Occipital lobe (tissue), 2 donors: ENCODE measurements around the gene SNED1. TPM values are rescaled to one million over a fixed set of nuclear protein-coding genes. Genes with fewer than 3 reads are reported as not detected.

ENCODE experiments used
- DNase-seq: peaks from one replicate; lab custom pipeline; 2025; lab: John Stamatoyannopoulos, UW
- total RNA-seq: library from RNA; depleted of rRNA; stranded (reverse); fragments of >200 nt; gene quantifications from one replicate; pipeline ENCODE4 v1.2.3, GENCODE V29; 2014

Gene SNED1
- total RNA-seq, 1 donor from 2014 or later = 3.3 TPM

DNA sequence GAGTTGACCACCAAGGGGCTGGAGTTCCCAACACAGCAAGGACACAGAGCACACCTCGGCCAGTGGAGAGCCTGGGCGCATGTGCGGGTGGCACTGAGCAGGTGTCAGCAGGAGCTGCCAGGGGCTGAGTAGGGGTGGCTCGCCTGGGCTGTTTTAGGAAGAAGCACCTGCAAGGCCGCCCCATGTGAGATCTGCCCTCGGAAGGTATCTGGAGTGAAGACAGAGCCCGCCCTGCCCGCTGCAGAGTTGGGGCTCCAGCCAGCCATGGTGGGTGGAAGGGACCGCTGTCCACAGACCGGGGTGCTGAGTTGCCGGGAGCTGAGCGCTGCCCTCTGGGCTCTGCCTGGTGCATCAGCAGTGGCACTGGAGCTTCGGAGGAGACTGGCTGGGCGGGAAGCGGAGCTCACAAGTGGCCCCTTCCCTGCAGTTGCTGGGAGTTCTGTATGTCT lies 68.5 kb downstream of the SNED1 start:
- no peak for DNase-seq

- no peak for DNase-seq
These were observed 69.2 kb downstream of the SNED1 start for GRCh38 chr2:241067501-241068135.

DNA sequence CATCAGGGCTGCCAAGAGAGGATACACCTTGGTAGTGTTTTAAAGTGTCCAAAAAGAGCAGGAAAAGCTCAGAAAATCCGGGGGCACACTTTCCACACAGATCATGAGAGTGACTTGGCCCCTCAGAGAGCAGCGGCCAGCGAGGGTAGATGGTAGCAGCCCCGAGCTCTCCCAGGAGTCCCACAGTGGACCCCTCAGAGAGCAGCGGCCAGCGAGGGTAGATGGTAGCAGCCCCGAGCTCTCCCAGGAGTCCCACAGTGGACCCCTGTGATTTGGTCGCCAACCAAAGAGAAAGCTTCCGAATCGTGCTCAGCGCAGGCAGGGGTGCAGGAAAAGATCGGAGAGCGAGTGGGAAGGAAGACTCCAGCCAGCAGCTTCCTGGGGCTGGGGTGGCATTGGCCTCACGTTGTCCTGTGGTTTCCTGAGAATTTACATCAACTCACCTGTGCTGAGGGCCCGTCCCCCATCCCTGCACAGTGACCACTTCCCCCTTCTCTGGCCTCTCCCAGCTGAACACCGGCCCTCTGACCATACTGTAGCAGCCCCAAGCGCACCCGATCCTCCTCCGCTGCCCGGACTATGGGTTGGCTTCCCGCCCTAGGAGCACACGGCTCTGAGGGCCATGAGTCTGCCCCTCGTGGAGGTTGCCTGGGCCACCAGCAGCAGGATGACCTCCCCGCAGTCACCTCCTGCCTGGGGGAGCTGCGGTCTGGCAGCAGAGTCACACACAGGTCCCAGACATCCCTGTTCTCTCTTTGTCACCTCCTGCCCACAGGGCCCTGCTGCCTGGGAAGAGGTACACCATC lies 69.9 kb downstream of the SNED1 start:
- no peak for DNase-seq

GRCh38 chr2:241068942-241069810 lies 70.8 kb downstream of the SNED1 start:
- no peak for DNase-seq

DNA sequence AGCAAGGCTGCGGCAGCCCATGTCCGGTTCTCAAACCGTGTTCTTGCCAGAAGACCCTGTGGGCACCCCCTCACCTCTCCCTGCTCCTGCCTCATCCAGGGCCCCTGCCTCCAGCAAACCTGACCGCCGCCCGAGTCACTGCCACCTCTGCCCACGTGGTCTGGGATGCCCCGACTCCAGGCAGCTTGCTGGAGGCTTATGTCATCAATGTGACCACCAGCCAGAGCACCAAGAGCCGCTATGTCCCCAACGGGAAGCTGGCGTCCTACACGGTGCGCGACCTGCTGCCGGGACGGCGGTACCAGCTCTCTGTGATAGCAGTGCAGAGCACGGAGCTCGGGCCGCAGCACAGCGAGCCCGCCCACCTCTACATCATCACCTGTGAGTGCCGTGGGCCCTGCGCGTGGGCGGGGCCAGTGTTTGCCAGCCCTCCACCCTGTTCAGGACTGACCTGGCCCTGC lies 71.4 kb downstream of the SNED1 start:
- no peak for DNase-seq

- DNase-seq = no peak
These were observed 71.9 kb downstream of the SNED1 start for GRCh38 chr2:241070361-241070760.

- DNase-seq = no peak
These were observed 72.6 kb downstream of the SNED1 start for GRCh38 chr2:241070811-241071676.

DNA sequence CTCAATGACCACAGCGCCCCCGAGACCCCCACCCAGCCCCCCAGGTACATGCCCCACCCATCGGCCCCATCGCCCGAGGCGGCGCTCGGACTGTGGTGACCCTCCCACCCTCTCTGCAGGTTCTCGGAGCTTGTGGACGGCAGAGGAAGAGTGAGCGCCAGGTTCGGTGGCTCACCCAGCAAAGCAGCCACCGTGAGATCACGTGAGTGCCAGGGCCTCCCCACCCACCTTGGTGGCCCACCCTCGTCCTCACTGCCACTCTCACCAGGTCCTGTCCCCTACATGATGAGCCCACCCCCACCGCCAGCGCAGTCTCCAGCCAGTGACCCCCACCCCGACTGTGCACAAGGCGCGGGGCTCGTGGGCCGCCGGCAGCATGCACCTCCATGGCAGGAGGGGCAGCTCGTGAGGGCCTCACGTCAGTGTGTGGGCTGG lies 73.3 kb downstream of the SNED1 start:
- no peak for DNase-seq

DNA sequence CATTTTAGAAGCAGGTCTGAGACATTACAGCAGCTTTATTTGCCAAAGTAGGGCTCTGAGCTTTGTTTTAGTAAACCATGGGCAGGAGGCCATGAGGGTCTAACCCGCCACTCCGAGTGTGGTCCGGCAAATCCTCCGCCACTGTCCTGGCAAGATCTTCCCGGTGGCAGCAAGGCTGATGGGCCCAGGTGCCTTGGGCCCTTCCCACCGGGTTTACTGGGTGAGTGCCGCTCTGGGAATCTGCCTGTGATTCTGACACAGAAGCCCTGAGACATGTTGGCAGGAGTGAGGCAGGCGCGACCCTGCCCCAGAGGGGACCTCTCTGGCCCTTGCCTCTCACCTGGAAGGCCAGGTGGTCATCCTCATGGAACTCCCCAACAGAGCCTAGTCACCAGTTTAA lies 73.7 kb downstream of the SNED1 start:
- no peak for DNase-seq

DNA sequence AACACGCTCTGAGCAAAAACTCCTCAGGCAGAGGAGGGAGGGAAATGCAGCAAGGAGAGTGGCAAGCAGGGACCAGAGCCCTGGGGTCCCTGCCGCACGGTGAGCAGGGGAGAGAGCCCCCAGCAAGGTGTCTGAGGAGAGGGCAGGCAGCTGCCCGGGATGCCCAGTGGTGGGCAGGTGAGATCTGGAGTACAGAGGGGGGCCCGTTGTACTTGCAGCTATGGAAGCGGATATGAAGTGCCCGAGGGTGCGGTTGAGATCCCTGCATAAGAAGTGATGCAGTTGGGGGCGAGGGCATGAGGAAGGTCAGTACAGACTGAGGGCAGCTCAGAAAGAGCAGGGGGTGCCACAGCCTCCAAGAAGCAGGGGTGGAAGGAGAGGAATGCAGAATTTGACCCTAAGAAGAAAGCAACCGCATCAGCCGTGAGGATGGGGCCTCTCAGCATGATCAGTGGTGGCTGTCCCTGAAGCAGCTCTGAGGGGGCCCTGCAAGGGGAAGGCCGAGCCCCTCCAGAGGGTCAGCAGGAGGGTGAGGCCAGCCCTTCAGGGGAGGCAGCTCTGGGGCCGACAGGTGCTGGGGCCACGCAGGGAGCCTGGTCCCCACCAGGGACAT lies 74.2 kb downstream of the SNED1 start:
- DNase-seq = no peak

- DNase-seq = no peak
These were observed 75.0 kb downstream of the SNED1 start for GRCh38 chr2:241073166-241074064.

- no peak for DNase-seq
These were observed 75.8 kb downstream of the SNED1 start for GRCh38 chr2:241074065-241074818.

DNA sequence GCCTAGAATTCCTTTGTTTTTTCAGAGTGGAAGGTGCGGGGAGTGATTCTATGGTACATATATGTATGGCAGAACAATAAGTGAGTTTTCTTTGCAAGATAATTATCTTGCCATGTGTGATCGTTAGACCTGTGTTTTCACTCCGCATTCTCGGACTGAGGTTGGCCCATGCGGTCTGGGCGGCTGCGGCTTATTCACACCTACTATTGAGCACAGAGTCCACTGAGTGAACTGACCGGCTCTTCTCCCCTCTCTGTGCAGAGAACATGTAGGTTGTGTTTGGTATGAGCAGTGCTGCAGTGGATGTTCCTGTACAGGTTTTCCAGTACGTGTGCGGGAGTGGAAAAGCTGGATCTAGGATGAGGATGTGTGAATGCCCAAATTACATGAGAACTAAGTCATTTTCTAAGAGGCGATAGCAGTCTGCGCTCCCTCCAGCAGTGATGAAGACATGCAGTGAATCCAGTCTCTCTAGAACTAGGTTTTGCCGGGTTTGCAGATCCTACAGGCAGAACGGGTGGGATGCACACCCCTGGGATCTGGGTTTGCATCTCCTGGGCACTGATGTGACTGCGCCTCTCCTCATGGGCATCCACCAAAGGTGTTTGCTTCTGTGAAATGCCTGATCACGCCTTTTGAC lies 76.6 kb downstream of the SNED1 start:
- no peak for DNase-seq

DNA sequence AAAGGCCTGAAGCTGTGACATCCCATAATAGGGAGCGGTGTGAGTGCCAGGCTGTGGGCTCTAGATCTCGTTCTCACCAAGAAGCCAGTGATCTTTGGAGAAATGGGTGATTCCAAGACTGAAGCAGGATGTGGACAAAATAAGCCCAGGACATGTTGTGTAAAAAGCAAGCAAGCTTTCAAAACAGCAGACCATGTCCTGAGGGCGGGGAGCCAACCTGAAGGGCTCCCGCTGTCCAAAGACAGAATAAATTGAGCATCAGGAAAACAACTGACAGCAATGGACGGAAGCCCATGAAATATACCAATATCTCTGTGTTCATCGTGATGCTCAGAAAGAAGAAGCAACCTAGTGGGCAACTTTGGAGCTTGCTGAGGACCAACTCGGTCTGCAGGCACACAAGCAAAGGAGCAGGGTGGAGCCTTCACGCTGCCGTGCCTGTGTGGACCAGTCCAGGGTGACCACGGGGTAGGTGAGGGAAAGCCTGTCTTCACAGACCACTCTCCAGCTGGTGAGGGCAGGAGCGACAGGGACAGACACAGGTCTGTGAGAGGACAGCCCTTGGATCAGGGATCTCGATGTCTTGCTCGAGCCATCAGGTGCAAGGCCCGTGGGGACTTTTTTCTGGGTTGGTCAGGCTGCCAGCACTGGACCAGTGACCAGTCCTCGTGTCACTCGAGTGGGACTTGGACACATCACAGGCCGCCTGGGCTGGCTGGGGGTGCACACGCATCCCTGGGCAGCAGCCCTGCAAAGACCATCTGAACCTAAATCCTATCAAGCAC lies 82.2 kb downstream of the SNED1 start:
- no peak for DNase-seq

GRCh38 chr2:241081190-241081642 lies 82.8 kb downstream of the SNED1 start:
- DNase-seq = no peak

GRCh38 chr2:241081643-241082340 lies 83.4 kb downstream of the SNED1 start:
- no peak for DNase-seq
